T47D (cell line): Measurements from ENCODE around the gene PGS1.

ENCODE experiments used
- DNase-seq, 2 experiments: peaks; one replicate each; pipeline versions ENCODE4 v3.0.0 to v3.0.0-alpha.2; 2011 to 2012; ENCODE audit warnings: low read depth in 1 of 2, low spot score in 1 of 2
- JUND ChIP-seq: IDR thresholded peaks from 2 replicates; pipeline ENCODE4 v1.6.1; 2012; ENCODE audit warnings: low read depth
- in situ Hi-C: cut with HindIII; loops from 2 replicates; pipeline ENCODE4 v1.10.0; 2016; ENCODE audit warnings: low sequenced_read_pairs, low pct_unique_long_range_greater_than_20kb

PGS1 gene

GRCh38 chr17:78415821-78416711 lies 37.6 kb downstream of the PGS1 start:
- in situ Hi-C loops = no loop called here
- no peak for DNase-seq
- no peak for TF ChIP-seq JUND

GRCh38 chr17:78416791-78417530 lies 38.5 kb downstream of the PGS1 start:
- in situ Hi-C loops = no loop called here
- DNase-seq = no peak
- no peak for TF ChIP-seq JUND

- DNase-seq = no peak
- in situ Hi-C loops = no loop called here
- no peak for TF ChIP-seq JUND
Observed at GRCh38 chr17:78417531-78417909, 39.1 kb downstream of the PGS1 start.

- no peak for DNase-seq
- in situ Hi-C loops = no loop called here
- TF ChIP-seq JUND = no peak
Observed at GRCh38 chr17:78418326-78419026, 40.0 kb downstream of the PGS1 start.

- no peak for DNase-seq
- in situ Hi-C loops = no loop called here
- TF ChIP-seq JUND = no peak
Observed at GRCh38 chr17:78419970-78420815, 41.7 kb downstream of the PGS1 start.

GRCh38 chr17:78421084-78421533 lies 42.7 kb downstream of the PGS1 start:
- in situ Hi-C loops = no loop called here

GRCh38 chr17:78421534-78422266 lies 43.3 kb downstream of the PGS1 start:
- no peak; the same call in 1 of the 2 replicates for TF ChIP-seq JUND
- in situ Hi-C loops = no loop called here
- peak; percentile 90 to 98 for DNase-seq

More at GRCh38 chr17:78421084-78421533, 42.7 kb downstream of the PGS1 start:
- no peak for DNase-seq
- TF ChIP-seq JUND = no peak

GRCh38 chr17:78422267-78422605 lies 43.8 kb downstream of the PGS1 start:
- DNase-seq = no peak
- in situ Hi-C loops = no loop called here
- no peak for TF ChIP-seq JUND

- DNase-seq = no peak
- no peak for TF ChIP-seq JUND
- in situ Hi-C loops = no loop called here
Observed at GRCh38 chr17:78422872-78423588, 44.6 kb downstream of the PGS1 start.

GRCh38 chr17:78423961-78424675 lies 45.7 kb downstream of the PGS1 start:
- in situ Hi-C loops = no loop called here
- no peak for DNase-seq
- no peak for TF ChIP-seq JUND

GRCh38 chr17:78425429-78425828 lies 47.0 kb downstream of the PGS1 start:
- no peak for TF ChIP-seq JUND
- no peak for DNase-seq
- in situ Hi-C loops = no loop called here
